Thymus (tissue), 11 donors: ENCODE results near the gene APP. TPM values are rescaled to one million over a fixed set of nuclear protein-coding genes. Genes with fewer than 3 reads are reported as not detected.

ENCODE experiments used
- DNase-seq, 9 donors: peaks; one replicate each; pipeline ENCODE4 v3.0.0-alpha.2; 2013; ENCODE audit warnings: low spot score in 9 of 9, low read depth in 6 of 9, missing footprints in 1 of 9
- H3K27ac ChIP-seq, 2 donors: one replicate each; pipeline ENCODE4 v1.5.1; 2013; ENCODE audit warnings: control low read depth in 1 of 2, low read depth in 1 of 2, low read length in 1 of 2, mild to moderate bottlenecking in 1 of 2, moderate library complexity in 1 of 2
- H3K27me3 ChIP-seq, 2 donors: one replicate each; pipeline ENCODE4 v1.5.1; 2013; ENCODE audit warnings: low read length in 1 of 2; ENCODE audit not compliant: control insufficient read depth in 2 of 2, insufficient read depth in 1 of 2
- H3K36me3 ChIP-seq, 2 donors: one replicate each; pipeline ENCODE4 v1.5.1; 2013; ENCODE audit warnings: low read length in 1 of 2, mild to moderate bottlenecking in 1 of 2, moderate library complexity in 1 of 2; ENCODE audit not compliant: control insufficient read depth in 2 of 2, insufficient read depth in 2 of 2
- H3K4me1 ChIP-seq, 2 donors: one replicate each; pipeline ENCODE4 v1.5.1; 2013; ENCODE audit warnings: low read length in 2 of 2; ENCODE audit not compliant: control insufficient read depth in 2 of 2, insufficient read depth in 2 of 2
- H3K4me3 ChIP-seq, 2 donors: one replicate each; pipeline ENCODE4 v1.5.1; 2013; ENCODE audit warnings: low read length in 2 of 2, control low read depth in 1 of 2, mild to moderate bottlenecking in 1 of 2
- H3K9me3 ChIP-seq, 2 donors: one replicate each; pipeline ENCODE4 v1.5.1; 2013; ENCODE audit warnings: low read length in 1 of 2, mild to moderate bottlenecking in 1 of 2; ENCODE audit not compliant: control insufficient read depth in 2 of 2, insufficient read depth in 1 of 2
- WGBS: extraction: QIAGEN DNeasy Blood & Tissue Kit; methylation state at CpG from one replicate; pipeline ENCODE4 v1.1.7; 2013; 5-methylcytosine and 5-hydroxymethylcytosine counted together
- polyA plus RNA-seq: library from polyadenylated mRNA; stranded (reverse); fragments of 200-250 nt; gene quantifications from one replicate; pipeline ENCODE4 v1.2.3, GENCODE V29; 2013
- total RNA-seq: library from RNA; stranded (reverse); fragments of 120-200 nt; gene quantifications from one replicate; pipeline ENCODE4 v1.2.4, GENCODE V29; 2013
- donor health status: healthy.

APP gene
- total and polyA plus RNA-seq, 2 donors, result 110 to 152 TPM

GRCh38 chr21:26106562-26106961 is 64.0 kb downstream of the APP start:
- Histone ChIP-seq H3K27ac (no peak overlapping the region), H3K36me3 (peaks cover 3 to 19% of the 10 kb centered on the region in 2 donors), H3K4me1 (no peaks in the 10 kb centered on the region), H3K4me3 (no peak overlapping the region), H3K27me3 (no peaks in the 10 kb centered on the region), H3K9me3 (peaks cover 0 to 2% of the 10 kb centered on the region in 2 donors)
- WGBS, result 98% methylated on average over 7 of the region's 7 CpGs
- no peak for DNase-seq

- H3K4me1 ChIP-seq, result no peaks in the 10 kb centered on the region
- no peak overlapping the region for H3K27ac ChIP-seq
- 98% methylated on average over 5 of the region's 5 CpGs for whole genome bisulfite sequencing
- no peaks in the 10 kb centered on the region for H3K27me3 ChIP-seq
- DNase-seq, result no peak
- no peak overlapping the region for H3K4me3 ChIP-seq
- peaks cover 0 to 2% of the 10 kb centered on the region in 2 donors for H3K9me3 ChIP-seq
- H3K36me3 ChIP-seq, result peaks cover 3 to 15% of the 10 kb centered on the region in 2 donors
Measured at GRCh38 chr21:26105819-26106218, 64.8 kb downstream of the APP start.

- no peak for DNase-seq
- Histone ChIP-seq H3K4me3 (no peak overlapping the region), H3K27me3 (no peaks in the 10 kb centered on the region), H3K4me1 (no peaks in the 10 kb centered on the region), H3K27ac (no peak overlapping the region), H3K36me3 (peaks cover 0 to 4% of the 10 kb centered on the region in 2 donors), H3K9me3 (peaks cover 0 to 2% of the 10 kb centered on the region in 2 donors)
- over 99% methylated on average over 2 of the region's 2 CpGs for WGBS
Measured at GRCh38 chr21:26100573-26100972, 70.0 kb downstream of the APP start.

GRCh38 chr21:26099610-26100219 is 70.9 kb downstream of the APP start:
- H3K27ac ChIP-seq, result no peak overlapping the region
- WGBS, result 96% methylated on average over 7 of the region's 7 CpGs
- no peak overlapping the region for H3K4me3 ChIP-seq
- H3K27me3 ChIP-seq, result no peaks in the 10 kb centered on the region
- H3K4me1 ChIP-seq, result no peaks in the 10 kb centered on the region
- H3K36me3 ChIP-seq, result peaks cover 0 to 4% of the 10 kb centered on the region in 2 donors
- peaks cover 0 to 2% of the 10 kb centered on the region in 2 donors for H3K9me3 ChIP-seq
- DNase-seq, result no peak

GRCh38 chr21:26098772-26099397 is 71.7 kb downstream of the APP start:
- peaks cover 0 to 4% of the 10 kb centered on the region in 2 donors for H3K36me3 ChIP-seq
- H3K9me3 ChIP-seq, result peaks cover 0 to 2% of the 10 kb centered on the region in 2 donors
- no peaks in the 10 kb centered on the region for H3K27me3 ChIP-seq
- H3K4me3 ChIP-seq, result no peak overlapping the region
- no peaks in the 10 kb centered on the region for H3K4me1 ChIP-seq
- WGBS, result 97% methylated on average over 4 of the region's 4 CpGs
- DNase-seq, result no peak
- no peak overlapping the region for H3K27ac ChIP-seq

- no peaks in the 10 kb centered on the region for H3K9me3 ChIP-seq
- no peak for DNase-seq
- 98% methylated on average over 4 of the region's 4 CpGs for WGBS
- no peaks in the 10 kb centered on the region for H3K36me3 ChIP-seq
- no peak overlapping the region for H3K4me3 ChIP-seq
- H3K27ac ChIP-seq, result no peak overlapping the region
- H3K4me1 ChIP-seq, result no peaks in the 10 kb centered on the region
- H3K27me3 ChIP-seq, result no peaks in the 10 kb centered on the region
Measured at GRCh38 chr21:26097475-26097874, 73.1 kb downstream of the APP start.

GRCh38 chr21:26096494-26097371 is 73.8 kb downstream of the APP start:
- Histone ChIP-seq H3K4me1 (no peaks in the 10 kb centered on the region), H3K4me3 (no peak overlapping the region), H3K27me3 (no peaks in the 10 kb centered on the region), H3K9me3 (no peaks in the 10 kb centered on the region), H3K27ac (no peak overlapping the region), H3K36me3 (no peaks in the 10 kb centered on the region)
- no peak for DNase-seq
- WGBS, result 97% methylated on average over 13 of the region's 13 CpGs

- 98% methylated on average over 7 of the region's 7 CpGs for WGBS
- no peak overlapping the region for H3K4me3 ChIP-seq
- no peaks in the 10 kb centered on the region for H3K36me3 ChIP-seq
- no peak overlapping the region for H3K27ac ChIP-seq
- no peaks in the 10 kb centered on the region for H3K9me3 ChIP-seq
- DNase-seq, result no peak
- H3K4me1 ChIP-seq, result no peaks in the 10 kb centered on the region
- no peaks in the 10 kb centered on the region for H3K27me3 ChIP-seq
Measured at GRCh38 chr21:26095131-26095530, 75.4 kb downstream of the APP start.

GRCh38 chr21:26093122-26093521 is 77.4 kb downstream of the APP start:
- H3K27me3 ChIP-seq, result no peaks in the 10 kb centered on the region
- no peak for DNase-seq
- H3K4me3 ChIP-seq, result no peak overlapping the region
- peaks cover 0 to 3% of the 10 kb centered on the region in 2 donors for H3K36me3 ChIP-seq
- no peaks in the 10 kb centered on the region for H3K9me3 ChIP-seq
- H3K4me1 ChIP-seq, result no peaks in the 10 kb centered on the region
- no peak overlapping the region for H3K27ac ChIP-seq
- WGBS, result 96% methylated on average over 3 of the region's 3 CpGs
